ENCODE measurements around the gene ZNF831.

Gene ZNF831

GRCh38 chr20:59222253-59223181, 58.9 kb downstream of the ZNF831 start:
- peak; percentile 91 for DNase-seq (ENCODE audit: low spot score)
- in situ Hi-C loops (cut with MboI; ENCODE audit: low sequenced_read_pairs, unreplicated experiment) = no loop called here
- peak; percentile 90 for TF ChIP-seq CTCF (IDR thresholded peaks at IDR 0.05; ENCODE audit: borderline replicate concordance, control extremely low read depth, extremely low read depth, insufficient read depth, missing control alignments)

GRCh38 chr20:59223182-59223601, 59.6 kb downstream of the ZNF831 start:
- no peak for TF ChIP-seq CTCF (IDR thresholded peaks at IDR 0.05; ENCODE audit: borderline replicate concordance, control extremely low read depth, extremely low read depth, insufficient read depth, missing control alignments)
- DNase-seq (ENCODE audit: low spot score) = no peak
- in situ Hi-C loops (cut with MboI; ENCODE audit: low sequenced_read_pairs, unreplicated experiment) = no loop called here

GRCh38 chr20:59223750-59224149, 60.1 kb downstream of the ZNF831 start:
- in situ Hi-C loops (cut with MboI; ENCODE audit: low sequenced_read_pairs, unreplicated experiment) = no loop called here
- no peak for TF ChIP-seq CTCF (IDR thresholded peaks at IDR 0.05; ENCODE audit: borderline replicate concordance, control extremely low read depth, extremely low read depth, insufficient read depth, missing control alignments)
- DNase-seq (ENCODE audit: low spot score) = no peak

GRCh38 chr20:59224236-59224635, 60.6 kb downstream of the ZNF831 start:
- in situ Hi-C loops (cut with MboI; ENCODE audit: low sequenced_read_pairs, unreplicated experiment) = no loop called here
- TF ChIP-seq CTCF (IDR thresholded peaks at IDR 0.05; ENCODE audit: borderline replicate concordance, control extremely low read depth, extremely low read depth, insufficient read depth, missing control alignments) = no peak

GRCh38 chr20:59230385-59230784, 66.8 kb downstream of the ZNF831 start:
- in situ Hi-C loops (cut with MboI; ENCODE audit: low sequenced_read_pairs, unreplicated experiment) = no loop called here
- DNase-seq (ENCODE audit: low spot score) = no peak
- TF ChIP-seq CTCF (IDR thresholded peaks at IDR 0.05; ENCODE audit: borderline replicate concordance, control extremely low read depth, extremely low read depth, insufficient read depth, missing control alignments) = no peak

More at GRCh38 chr20:59224236-59224635, 60.6 kb downstream of the ZNF831 start:
- DNase-seq (ENCODE audit: low spot score) = no peak

- no peak for TF ChIP-seq CTCF (IDR thresholded peaks at IDR 0.05; ENCODE audit: borderline replicate concordance, control extremely low read depth, extremely low read depth, insufficient read depth, missing control alignments)
- DNase-seq (ENCODE audit: low spot score) = no peak
- in situ Hi-C loops (cut with MboI; ENCODE audit: low sequenced_read_pairs, unreplicated experiment) = no loop called here
Observed at GRCh38 chr20:59231124-59231804, 67.6 kb downstream of the ZNF831 start.
